ENCODE results near the gene CEP162.
"Not testable (repeated sequence)": the region's sequence is repeated elsewhere in the genome, so short reads cannot be mapped to it uniquely, and the experiment has no call there.

The CEP162 gene

GRCh38 chr6:84197708-84198107 is 29.7 kb downstream of the CEP162 start:
- Histone ChIP-seq H3K4me1 (ENCODE audit: insufficient read depth, low read length) (no peaks in the 10 kb centered on the region), H3K36me3 (ENCODE audit: insufficient read depth, low read length) (no peaks in the 10 kb centered on the region), H3K9me3 (ENCODE audit: control insufficient read depth, insufficient read depth, low read length) (no peaks in the 10 kb centered on the region), H3K9ac (ENCODE audit: low read depth, low read length) (no peak overlapping the region)

DNA sequence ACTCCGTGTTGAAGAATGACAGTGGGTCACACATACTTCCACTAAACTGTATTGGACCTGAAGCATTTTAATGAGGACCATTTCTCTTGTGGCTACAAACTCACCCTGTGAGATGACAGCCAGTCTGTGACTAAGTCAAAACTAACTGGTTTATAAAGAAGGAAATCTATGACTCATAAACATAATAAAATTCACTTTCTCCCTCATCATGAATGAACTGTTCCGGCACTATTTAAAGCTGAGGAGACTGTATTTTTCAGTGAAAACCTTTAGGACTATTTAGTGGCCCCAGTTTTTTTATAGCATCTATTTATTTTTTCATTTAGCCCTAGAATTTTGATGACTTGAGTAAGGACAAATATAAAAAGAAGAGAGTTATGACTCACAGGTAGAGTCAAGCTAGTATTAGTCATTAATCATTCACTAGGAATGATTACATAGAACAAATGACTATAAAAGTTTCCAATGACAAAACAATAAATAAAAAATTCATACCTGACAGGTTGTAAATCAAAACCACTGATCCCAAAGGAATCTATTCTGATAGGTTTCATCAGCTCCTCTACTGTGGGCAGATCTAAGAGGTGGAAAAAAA is 34.2 kb downstream of the CEP162 start:
- Histone ChIP-seq H3K4me1 (ENCODE audit: insufficient read depth, low read length) (no peaks in the 10 kb centered on the region), H3K9me3 (ENCODE audit: control insufficient read depth, insufficient read depth, low read length) (no peaks in the 10 kb centered on the region), H3K9ac (ENCODE audit: low read depth, low read length) (no peak overlapping the region), H3K36me3 (ENCODE audit: insufficient read depth, low read length) (no peaks in the 10 kb centered on the region)

DNA sequence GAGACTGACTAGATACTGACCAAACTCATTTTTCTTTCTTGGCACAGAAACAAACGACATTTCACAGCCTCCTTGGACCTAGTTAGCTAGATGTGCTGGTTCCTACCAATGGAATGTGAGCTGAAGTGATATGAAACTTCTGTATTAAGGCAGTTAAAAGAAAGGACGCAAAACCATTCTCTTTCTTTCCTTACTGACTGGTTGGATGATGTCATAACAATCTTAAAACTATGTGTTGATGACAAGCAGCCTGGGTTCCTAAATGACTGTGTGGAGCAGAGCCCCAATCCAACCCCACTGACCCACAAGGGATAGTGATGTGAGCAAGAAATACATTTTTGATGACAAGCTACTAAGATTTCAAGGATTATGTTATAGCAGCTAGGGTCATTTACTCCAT is 35.6 kb downstream of the CEP162 start:
- Histone ChIP-seq H3K9me3 (ENCODE audit: control insufficient read depth, insufficient read depth, low read length) (no peaks in the 10 kb centered on the region), H3K4me1 (ENCODE audit: insufficient read depth, low read length) (no peaks in the 10 kb centered on the region), H3K36me3 (ENCODE audit: insufficient read depth, low read length) (no peaks in the 10 kb centered on the region), H3K9ac (ENCODE audit: low read depth, low read length) (no peak overlapping the region)

DNA sequence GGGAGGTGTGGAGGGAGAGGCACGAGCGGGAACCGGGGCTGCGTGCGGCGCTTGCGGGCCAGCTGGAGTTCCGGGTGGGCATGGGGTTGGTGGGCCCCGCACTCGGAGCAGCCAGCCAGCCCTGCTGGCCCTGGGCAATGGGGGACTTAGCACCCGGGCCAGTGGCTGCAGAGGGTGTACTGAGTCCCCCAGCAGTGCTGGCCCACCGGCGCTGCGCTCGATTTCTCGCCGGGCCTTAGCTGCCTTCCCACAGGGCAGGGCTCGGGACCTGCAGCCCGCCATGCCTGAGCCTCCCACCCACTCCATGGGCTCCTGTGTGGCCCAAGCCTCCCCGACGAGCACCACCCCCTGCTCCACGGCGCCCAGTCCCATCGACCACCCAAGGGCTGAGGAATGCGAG is 38.1 kb downstream of the CEP162 start:
- H3K9ac ChIP-seq (ENCODE audit: low read depth, low read length); H3K9me3 ChIP-seq (ENCODE audit: control insufficient read depth, insufficient read depth, low read length); H3K4me1 ChIP-seq (ENCODE audit: insufficient read depth, low read length); H3K36me3 ChIP-seq (ENCODE audit: insufficient read depth, low read length): not testable (repeated sequence)

- Histone ChIP-seq H3K9me3 (ENCODE audit: control insufficient read depth, insufficient read depth, low read length) (no peaks in the 10 kb centered on the region), H3K4me1 (ENCODE audit: insufficient read depth, low read length) (no peaks in the 10 kb centered on the region), H3K9ac (ENCODE audit: low read depth, low read length) (no peak overlapping the region), H3K36me3 (ENCODE audit: insufficient read depth, low read length) (no peaks in the 10 kb centered on the region)
These were observed 44.0 kb downstream of the CEP162 start for GRCh38 chr6:84183430-84183829.

- Histone ChIP-seq H3K9me3 (ENCODE audit: control insufficient read depth, insufficient read depth, low read length) (no peaks in the 10 kb centered on the region), H3K9ac (ENCODE audit: low read depth, low read length) (no peak overlapping the region), H3K36me3 (ENCODE audit: insufficient read depth, low read length) (no peaks in the 10 kb centered on the region), H3K4me1 (ENCODE audit: insufficient read depth, low read length) (no peaks in the 10 kb centered on the region)
These were observed 45.4 kb downstream of the CEP162 start for GRCh38 chr6:84182001-84182400.

- Histone ChIP-seq H3K9ac (ENCODE audit: low read depth, low read length) (no peak overlapping the region), H3K4me1 (ENCODE audit: insufficient read depth, low read length) (no peaks in the 10 kb centered on the region), H3K9me3 (ENCODE audit: control insufficient read depth, insufficient read depth, low read length) (no peaks in the 10 kb centered on the region), H3K36me3 (ENCODE audit: insufficient read depth, low read length) (no peaks in the 10 kb centered on the region)
These were observed 50.2 kb downstream of the CEP162 start for GRCh38 chr6:84177241-84177640.

DNA sequence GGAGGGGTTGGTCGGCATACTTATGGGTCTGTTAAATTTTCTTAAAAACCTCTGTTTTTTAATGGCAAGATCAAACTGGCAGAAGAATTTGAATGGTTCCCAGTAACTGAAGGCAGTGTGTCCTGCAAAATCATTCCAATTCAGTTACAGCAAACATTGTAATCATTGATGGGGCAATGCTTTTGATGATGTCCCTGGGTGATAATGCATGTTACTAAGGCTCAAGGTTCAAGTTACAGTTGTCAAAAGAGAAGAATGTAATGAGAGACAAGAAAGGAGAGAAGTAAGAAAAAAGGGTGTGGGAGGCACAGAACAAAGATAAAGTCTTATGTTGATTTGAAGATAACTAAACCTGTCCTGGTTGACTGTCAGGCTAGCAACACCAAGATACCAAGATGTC is 54.9 kb downstream of the CEP162 start:
- Histone ChIP-seq H3K9me3 (ENCODE audit: control insufficient read depth, insufficient read depth, low read length) (no peaks in the 10 kb centered on the region), H3K4me1 (ENCODE audit: insufficient read depth, low read length) (no peaks in the 10 kb centered on the region), H3K9ac (ENCODE audit: low read depth, low read length) (no peak overlapping the region), H3K36me3 (ENCODE audit: insufficient read depth, low read length) (no peaks in the 10 kb centered on the region)

DNA sequence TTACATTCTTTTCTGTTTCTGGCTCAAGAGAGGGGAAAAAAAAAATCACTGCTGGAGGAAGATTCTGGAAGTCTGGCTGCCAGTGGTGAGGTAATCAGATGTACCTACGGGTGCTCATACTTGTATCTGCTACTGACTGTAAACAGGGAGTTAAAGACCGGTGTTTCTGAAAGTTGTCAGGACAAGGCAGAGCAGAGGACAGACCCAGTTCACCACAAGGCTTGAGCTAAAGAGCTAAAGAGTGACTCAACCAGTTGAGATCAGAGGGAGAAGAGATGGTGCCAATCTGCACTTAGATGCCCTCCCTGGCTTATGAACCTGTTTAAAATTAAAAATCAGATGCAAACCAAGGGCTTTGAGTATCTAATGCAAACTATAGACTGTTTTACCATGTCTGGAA is 55.4 kb downstream of the CEP162 start:
- Histone ChIP-seq H3K9ac (ENCODE audit: low read depth, low read length) (no peak overlapping the region), H3K4me1 (ENCODE audit: insufficient read depth, low read length) (no peaks in the 10 kb centered on the region), H3K36me3 (ENCODE audit: insufficient read depth, low read length) (no peaks in the 10 kb centered on the region), H3K9me3 (ENCODE audit: control insufficient read depth, insufficient read depth, low read length) (no peaks in the 10 kb centered on the region)

DNA sequence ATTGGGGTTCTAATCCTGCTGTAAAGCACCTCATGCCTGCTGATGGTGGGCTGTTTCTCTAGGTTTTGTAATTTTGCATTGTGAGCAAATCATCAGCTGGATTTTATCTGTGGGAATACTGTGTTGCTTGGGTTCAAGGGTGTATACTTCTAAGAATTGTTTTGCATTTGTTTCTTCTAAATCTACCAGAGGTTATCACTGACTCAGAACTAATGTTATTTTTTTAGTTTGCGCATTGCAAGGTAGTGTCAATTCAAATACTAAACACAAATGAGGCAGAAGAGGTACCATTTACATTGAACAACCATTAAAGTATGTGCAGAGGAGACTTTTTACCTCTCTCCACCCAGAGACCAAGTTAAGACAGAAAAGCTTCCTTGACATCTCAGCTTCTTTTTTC is 60.0 kb downstream of the CEP162 start:
- Histone ChIP-seq H3K9ac (ENCODE audit: low read depth, low read length) (no peak overlapping the region), H3K4me1 (ENCODE audit: insufficient read depth, low read length) (no peaks in the 10 kb centered on the region), H3K9me3 (ENCODE audit: control insufficient read depth, insufficient read depth, low read length) (no peaks in the 10 kb centered on the region), H3K36me3 (ENCODE audit: insufficient read depth, low read length) (no peaks in the 10 kb centered on the region)

DNA sequence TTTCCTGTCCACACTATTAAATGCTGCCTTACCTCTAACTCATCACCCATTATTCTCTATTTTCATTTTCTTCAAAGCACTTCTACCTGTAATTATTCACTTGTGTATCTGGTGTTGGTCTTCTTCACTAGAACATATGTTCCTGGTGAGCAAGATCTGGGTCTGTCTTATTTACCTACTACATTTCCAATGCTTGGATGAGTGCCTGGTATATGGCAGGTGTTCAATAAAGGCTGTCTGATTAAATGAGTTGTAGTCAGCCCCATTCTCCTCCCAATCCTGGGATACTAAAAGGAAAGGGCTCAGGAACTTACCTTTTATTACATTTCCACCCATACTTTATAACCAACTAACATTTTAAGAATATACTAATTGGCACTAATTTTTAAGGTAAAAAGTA is 61.0 kb downstream of the CEP162 start:
- no peak overlapping the region for H3K9ac ChIP-seq (ENCODE audit: low read depth, low read length)
- H3K9me3 ChIP-seq (ENCODE audit: control insufficient read depth, insufficient read depth, low read length), result no peaks in the 10 kb centered on the region
- no peaks in the 10 kb centered on the region for H3K36me3 ChIP-seq (ENCODE audit: insufficient read depth, low read length)
- H3K4me1 ChIP-seq (ENCODE audit: insufficient read depth, low read length), result no peaks in the 10 kb centered on the region

DNA sequence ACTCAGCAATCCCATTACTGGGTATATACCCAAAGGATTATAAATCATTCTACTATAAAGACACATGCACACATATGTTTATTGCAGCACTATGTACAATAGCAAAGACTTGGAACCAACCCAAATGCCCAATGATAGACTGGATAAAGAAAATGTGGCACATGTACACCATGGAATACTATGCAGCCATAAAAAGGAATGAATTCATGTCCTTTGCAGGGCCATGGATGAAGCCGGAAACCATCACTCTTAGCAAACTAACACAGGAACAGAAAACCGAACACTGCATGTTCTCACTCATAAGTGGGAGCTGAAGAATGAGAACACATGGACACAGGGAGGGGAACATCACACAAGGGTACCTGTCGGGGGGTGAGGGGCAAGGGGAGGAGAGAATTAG is 63.1 kb downstream of the CEP162 start:
- H3K9ac ChIP-seq (ENCODE audit: low read depth, low read length); H3K36me3 ChIP-seq (ENCODE audit: insufficient read depth, low read length); H3K9me3 ChIP-seq (ENCODE audit: control insufficient read depth, insufficient read depth, low read length); H3K4me1 ChIP-seq (ENCODE audit: insufficient read depth, low read length): not testable (repeated sequence)

- peaks cover 2% of the 10 kb centered on the region; the same call in 1 of the 2 replicates for H3K36me3 ChIP-seq (ENCODE audit: insufficient read depth, low read length)
- H3K9me3 ChIP-seq (ENCODE audit: control insufficient read depth, insufficient read depth, low read length), result no peaks in the 10 kb centered on the region
- H3K9ac ChIP-seq (ENCODE audit: low read depth, low read length), result no peak overlapping the region
- H3K4me1 ChIP-seq (ENCODE audit: insufficient read depth, low read length), result no peaks in the 10 kb centered on the region
These were observed 66.3 kb downstream of the CEP162 start for GRCh38 chr6:84161190-84161589.

DNA sequence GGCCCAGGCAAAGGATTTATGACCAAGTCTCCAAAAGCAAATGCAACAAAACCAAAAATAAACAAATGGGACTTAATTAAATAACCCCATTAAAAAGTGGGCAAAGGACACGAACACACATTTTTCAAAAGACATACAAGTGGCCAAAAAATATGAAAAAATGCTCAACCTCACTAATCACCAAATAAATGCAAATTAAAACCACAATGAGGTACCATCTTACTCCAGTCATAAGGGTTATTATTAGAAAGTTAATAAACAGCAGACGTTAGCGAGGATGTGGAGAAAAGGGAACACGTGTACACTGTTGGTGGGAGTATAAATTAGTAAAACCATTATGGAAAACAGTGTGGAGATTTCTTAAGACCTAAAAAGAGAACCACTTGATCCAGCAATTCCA is 71.1 kb downstream of the CEP162 start:
- H3K4me1 ChIP-seq (ENCODE audit: insufficient read depth, low read length), result no peaks in the 10 kb centered on the region
- no peak overlapping the region for H3K9ac ChIP-seq (ENCODE audit: low read depth, low read length)
- peaks cover 2% of the 10 kb centered on the region for H3K36me3 ChIP-seq (ENCODE audit: insufficient read depth, low read length)
- H3K9me3 ChIP-seq (ENCODE audit: control insufficient read depth, insufficient read depth, low read length), result no peaks in the 10 kb centered on the region

DNA sequence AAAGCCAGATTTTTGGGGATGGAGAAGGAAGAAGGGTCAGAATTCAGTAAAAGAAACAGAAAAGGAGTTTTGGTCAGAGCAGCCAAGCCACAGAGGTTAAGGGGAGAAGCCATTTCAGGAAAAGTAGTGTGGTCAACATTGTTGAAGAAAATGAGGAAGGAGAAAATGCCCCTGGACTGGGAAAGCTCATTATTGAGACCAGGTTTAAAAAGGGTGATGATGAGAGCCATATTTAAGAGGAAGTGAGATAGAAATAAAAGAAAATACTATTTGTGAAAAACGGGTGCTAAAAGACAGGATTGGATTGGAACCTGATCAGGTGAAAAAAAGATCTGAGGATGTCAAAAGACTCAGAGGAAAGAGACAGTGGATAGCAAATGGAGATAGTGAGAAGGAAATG is 75.8 kb downstream of the CEP162 start:
- H3K36me3 ChIP-seq (ENCODE audit: insufficient read depth, low read length), result no peaks in the 10 kb centered on the region; the same call in none of the 2 replicates
- H3K4me1 ChIP-seq (ENCODE audit: insufficient read depth, low read length), result no peaks in the 10 kb centered on the region
- no peaks in the 10 kb centered on the region for H3K9me3 ChIP-seq (ENCODE audit: control insufficient read depth, insufficient read depth, low read length)
- no peak overlapping the region for H3K9ac ChIP-seq (ENCODE audit: low read depth, low read length)

GRCh38 chr6:84150705-84151104 is 76.7 kb downstream of the CEP162 start:
- Histone ChIP-seq H3K9ac (ENCODE audit: low read depth, low read length) (no peak overlapping the region), H3K4me1 (ENCODE audit: insufficient read depth, low read length) (no peaks in the 10 kb centered on the region), H3K9me3 (ENCODE audit: control insufficient read depth, insufficient read depth, low read length) (no peaks in the 10 kb centered on the region), H3K36me3 (ENCODE audit: insufficient read depth, low read length) (no peaks in the 10 kb centered on the region; the same call in none of the 2 replicates)
